GM23248 (cell line): ENCODE data around the gene ZFP64. TPM values are rescaled to one million over a fixed set of nuclear protein-coding genes. Genes with fewer than 3 reads are reported as not detected.
"Not testable (repeated sequence)": the region's sequence is repeated elsewhere in the genome, so short reads cannot be mapped to it uniquely, and the experiment has no call there.

ENCODE experiments used
- DNase-seq: peaks from one replicate; pipeline ENCODE4 v3.0.0-alpha.2; 2015
- H2AFZ ChIP-seq: fragments of 200-600 bp; sonication (generic); 2 replicates; pipeline ENCODE4 v1.6.1; 2016; ENCODE audit warnings: antibody characterized with exemption
- H3F3A ChIP-seq: fragments of 200-600 bp; sonication (generic); 2 replicates; pipeline ENCODE4 v1.6.1; 2016; ENCODE audit warnings: mild to moderate bottlenecking, antibody characterized with exemption, mixed run types; ENCODE audit not compliant: insufficient read depth
- H3K27ac ChIP-seq: fragments of 200-600 bp; sonication (generic); 2 replicates; pipeline ENCODE4 v1.5.1; 2016; ENCODE audit warnings: mild to moderate bottlenecking
- H3K27me3 ChIP-seq: fragments of 200-600 bp; sonication (generic); replicated peaks from 2 replicates; pipeline ENCODE4 v1.6.1; 2016; ENCODE audit warnings: mild to moderate bottlenecking; ENCODE audit not compliant: insufficient read depth
- H3K36me3 ChIP-seq: fragments of 200-600 bp; sonication (generic); 2 replicates; pipeline ENCODE4 v1.6.1; 2016; ENCODE audit warnings: low read depth, mild to moderate bottlenecking
- H3K4me1 ChIP-seq: fragments of 200-600 bp; sonication (generic); 2 replicates; pipeline ENCODE4 v1.6.1; 2016; ENCODE audit warnings: mild to moderate bottlenecking; ENCODE audit not compliant: insufficient read depth
- H3K4me2 ChIP-seq: fragments of 200-600 bp; sonication (generic); one replicate; pipeline ENCODE4 v1.6.1; 2016; ENCODE audit warnings: mild to moderate bottlenecking; ENCODE audit not compliant: unreplicated experiment
- H3K4me3 ChIP-seq: fragments of 200-600 bp; sonication (generic); 2 replicates; pipeline ENCODE4 v1.5.1; 2016; ENCODE audit warnings: mild to moderate bottlenecking
- H3K79me2 ChIP-seq: fragments of 200-600 bp; sonication (generic); 2 replicates; pipeline ENCODE4 v1.6.1; 2016; ENCODE audit warnings: mild to moderate bottlenecking; ENCODE audit not compliant: insufficient read depth
- H3K9ac ChIP-seq: fragments of 200-600 bp; sonication (generic); 2 replicates; pipeline ENCODE4 v1.6.1; 2016; ENCODE audit warnings: mild to moderate bottlenecking
- H3K9me2 ChIP-seq: fragments of 200-600 bp; sonication (generic); 2 replicates; pipeline ENCODE4 v1.6.1; 2016; ENCODE audit warnings: mixed run types, mild to moderate bottlenecking, moderate library complexity; ENCODE audit not compliant: insufficient read depth
- H3K9me3 ChIP-seq: fragments of 200-600 bp; sonication (generic); one replicate; pipeline ENCODE4 v1.6.1; 2017; ENCODE audit warnings: low read depth
- H4K20me1 ChIP-seq: fragments of 200-600 bp; sonication (generic); 2 replicates; pipeline ENCODE4 v1.6.0; 2016; ENCODE audit not compliant: insufficient read depth
- EZH2 ChIP-seq: fragments of 200-600 bp; sonication (generic); IDR thresholded peaks from 2 replicates; pipeline ENCODE4 v1.6.1; 2018; ENCODE audit warnings: antibody characterized with exemption, mild to moderate bottlenecking; ENCODE audit not compliant: insufficient read depth, poor library complexity, severe bottlenecking
- EZH2phosphoT487 ChIP-seq: fragments of 200-600 bp; sonication (generic); IDR thresholded peaks from 2 replicates; pipeline ENCODE4 v1.6.1; 2018; ENCODE audit warnings: antibody characterized with exemption, moderate library complexity, mild to moderate bottlenecking, low read depth; ENCODE audit not compliant: insufficient read depth
- WGBS, 2 experiments: methylation state at CpG; one replicate each; pipeline ENCODE4 v1.1.6; 2015 to 2017; ENCODE audit warnings: low lambda C conversion rate in 2 of 2, low coverage in 1 of 2; ENCODE audit errors: missing lambda C conversion rate in 2 of 2; 5-methylcytosine and 5-hydroxymethylcytosine counted together
- in situ Hi-C: fragments of 300-500 bp; cut with MboI; formaldehyde crosslinking; loops from 2 replicates; pipeline ENCODE4 v1.15.0; 2020
- polyA plus RNA-seq: library from polyadenylated mRNA; unstranded; fragments of >200 nt; fragmentation: Nextera tagmentation; extraction: Ambion mirVana; gene quantifications from 2 replicates; pipeline ENCODE4 v1.2.1, GENCODE V29; 2016
- total RNA-seq: library from RNA; depleted of rRNA; stranded (reverse); fragments of >200 nt; shearing (Covaris generic); gene quantifications from 2 replicates; pipeline ENCODE4 v1.2.3, GENCODE V29; 2014

ZFP64 gene
- total and polyA plus RNA-seq, 2 experiments from 2014 or later = 14.3 to 20.8 TPM

GRCh38 chr20:52143277-52143676, 48.3 kb downstream of the ZFP64 start:
- 91 to 97% methylated on average over 2 of the region's 2 CpGs for WGBS, 2 experiments
- no peak overlapping the region for H2AFZ ChIP-seq
- no peak overlapping the region for H3K4me2 ChIP-seq

DNA sequence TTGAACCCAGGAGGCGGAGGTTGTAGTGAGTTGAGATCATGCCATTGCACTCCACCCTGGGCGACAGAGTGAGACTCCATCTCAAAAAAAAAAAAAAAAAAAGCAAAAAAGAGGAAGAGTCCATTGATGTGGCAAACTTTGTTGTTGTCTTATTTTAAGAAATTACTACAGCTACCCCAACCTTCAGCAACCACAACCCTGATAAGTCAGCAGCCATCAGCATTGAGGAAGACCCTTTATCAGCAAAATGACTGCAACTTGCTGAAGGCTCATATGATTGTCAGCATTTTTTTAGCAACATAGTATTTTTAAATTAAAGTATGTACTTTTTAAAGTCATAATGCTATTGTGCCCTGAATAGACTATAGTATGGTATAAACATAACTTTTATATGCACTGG, 48.8 kb downstream of the ZFP64 start:
- in situ Hi-C loops = no loop called here
- Histone ChIP-seq H3K27ac (no peak overlapping the region), H2AFZ (no peak overlapping the region), H3K9me3 (no peaks in the 10 kb centered on the region), H3F3A (no peaks in the 10 kb centered on the region), H3K79me2 (no peaks in the 10 kb centered on the region), H3K4me3 (no peak overlapping the region), H3K36me3 (no peaks in the 10 kb centered on the region), H3K9ac (no peak overlapping the region), H3K4me2 (no peak overlapping the region), H3K4me1 (no peaks in the 10 kb centered on the region), H3K27me3 (no peaks in the 10 kb centered on the region), H3K9me2 (no peaks in the 10 kb centered on the region), H4K20me1 (no peaks in the 10 kb centered on the region)
- TF ChIP-seq EZH2 (no peak), EZH2phosphoT487 (no peak)
- DNase-seq = no peak
- 92% methylated on average over 2 of the region's 2 CpGs; no CpG with 5 or more reads in 1 of the 2 experiments for WGBS, 2 experiments

More at GRCh38 chr20:52143277-52143676, 48.3 kb downstream of the ZFP64 start:
- Histone ChIP-seq H3K79me2 (no peaks in the 10 kb centered on the region), H3K27ac (no peak overlapping the region), H3K36me3 (no peaks in the 10 kb centered on the region), H3K9ac (no peak overlapping the region), H3F3A (no peaks in the 10 kb centered on the region), H3K27me3 (no peaks in the 10 kb centered on the region), H4K20me1 (no peaks in the 10 kb centered on the region), H3K9me2 (no peaks in the 10 kb centered on the region), H3K4me3 (no peak overlapping the region), H3K9me3 (no peaks in the 10 kb centered on the region), H3K4me1 (no peaks in the 10 kb centered on the region)
- no peak for DNase-seq
- in situ Hi-C loops = no loop called here
- TF ChIP-seq EZH2phosphoT487 (no peak), EZH2 (no peak)

GRCh38 chr20:52139986-52140385, 51.6 kb downstream of the ZFP64 start:
- Histone ChIP-seq H4K20me1 (no peaks in the 10 kb centered on the region), H3K36me3 (no peaks in the 10 kb centered on the region), H3K27ac (no peak overlapping the region), H3K9ac (no peak overlapping the region), H3K79me2 (no peaks in the 10 kb centered on the region), H3K4me3 (no peak overlapping the region), H3K4me2 (no peak overlapping the region), H3K9me2 (no peaks in the 10 kb centered on the region), H3K27me3 (no peaks in the 10 kb centered on the region), H3K4me1 (no peaks in the 10 kb centered on the region), H3K9me3 (no peaks in the 10 kb centered on the region), H2AFZ (no peak overlapping the region), H3F3A (no peaks in the 10 kb centered on the region)
- in situ Hi-C loops = no loop called here
- WGBS, 2 experiments = 88 to 89% methylated on average over 5 of the region's 5 CpGs
- TF ChIP-seq EZH2 (no peak), EZH2phosphoT487 (no peak)
- DNase-seq = no peak

GRCh38 chr20:52137850-52138249, 53.7 kb downstream of the ZFP64 start:
- Histone ChIP-seq H3K4me3 (no peak overlapping the region), H3K27ac (no peak overlapping the region), H3K36me3 (no peaks in the 10 kb centered on the region), H3K79me2 (no peaks in the 10 kb centered on the region), H3K27me3 (no peaks in the 10 kb centered on the region), H3K9ac (no peak overlapping the region), H4K20me1 (no peaks in the 10 kb centered on the region), H3F3A (no peaks in the 10 kb centered on the region), H2AFZ (no peak overlapping the region), H3K9me2 (no peaks in the 10 kb centered on the region), H3K9me3 (no peaks in the 10 kb centered on the region), H3K4me2 (no peak overlapping the region), H3K4me1 (no peaks in the 10 kb centered on the region)
- WGBS, 2 experiments = 90 to 96% methylated on average over 4 of the region's 4 CpGs
- in situ Hi-C loops = no loop called here
- no peak for TF ChIP-seq EZH2
- TF ChIP-seq EZH2phosphoT487 = no peak
- DNase-seq = no peak

- WGBS, 2 experiments = 70 to 81% methylated on average over 2 of the region's 2 CpGs
- H3K9me2 ChIP-seq, H3K27me3 ChIP-seq, H3K79me2 ChIP-seq, H3K4me3 ChIP-seq, H3F3A ChIP-seq, H4K20me1 ChIP-seq, H3K9ac ChIP-seq, H3K27ac ChIP-seq, H3K36me3 ChIP-seq, in situ Hi-C loops, H3K9me3 ChIP-seq, H3K4me1 ChIP-seq, H3K4me2 ChIP-seq, H2AFZ ChIP-seq: not testable (repeated sequence)
- DNase-seq = peak; percentile 5
These were observed 57.9 kb downstream of the ZFP64 start for GRCh38 chr20:52133714-52134113.
